Testis (tissue), 3 donors: ENCODE data around the gene CDK5R1. TPM values are rescaled to one million over a fixed set of nuclear protein-coding genes. Genes with fewer than 3 reads are reported as not detected.

Experiments
- DNase-seq: peaks from one replicate; pipeline ENCODE4 v3.0.0-alpha.2; 2019
- H3K27ac ChIP-seq, 2 donors: fragments of 200-600 bp; sonication (generic); one replicate each; pipeline ENCODE4 v1.5.1; 2019
- H3K27me3 ChIP-seq: fragments of 200-600 bp; sonication (generic); one replicate; pipeline ENCODE4 v1.5.1; 2019
- H3K36me3 ChIP-seq: fragments of 200-600 bp; sonication (generic); one replicate; pipeline ENCODE4 v1.5.1; 2017; ENCODE audit warnings: low read depth; ENCODE audit errors: missing control alignments
- H3K4me1 ChIP-seq: fragments of 200-600 bp; sonication (generic); one replicate; pipeline ENCODE4 v1.5.1; 2019
- H3K4me3 ChIP-seq, 2 donors: fragments of 200-600 bp; sonication (generic); one replicate each; pipeline ENCODE4 v1.5.1; 2017 to 2019
- H3K9me3 ChIP-seq: fragments of 200-600 bp; sonication (generic); one replicate; pipeline ENCODE4 v1.5.1; 2017
- POLR2A ChIP-seq: fragments of 450-650 bp; IDR thresholded peaks from one replicate; pipeline ENCODE4 v1.6.1; 2017; ENCODE audit warnings: antibody characterized with exemption, mild to moderate bottlenecking, moderate library complexity
- WGBS, 2 donors: methylation state at CpG; one replicate each; pipeline ENCODE4 v1.1.5; 2018; 5-methylcytosine and 5-hydroxymethylcytosine counted together
- intact Hi-C: fragments of 100-400 bp; cut with DNase I; formaldehyde crosslinking; loops from one replicate; pipeline ENCODE4 v1.15.1; 2023; ENCODE audit warnings: low total_unique reads
- polyA plus RNA-seq: library from polyadenylated mRNA; stranded (reverse); fragments of 350-450 nt; fragmentation: Illumina TruSeq; extraction: RNeasy Lipid Tissue Mini Kit (QIAGEN cat#74804); gene quantifications from one replicate; pipeline ENCODE4 v1.2.3, GENCODE V29; 2014; ENCODE audit warnings: low read depth, low replicate concordance; ENCODE audit not compliant: insufficient read depth
- total RNA-seq, 2 donors: library from RNA; depleted of rRNA; stranded (reverse); fragments of >200 nt; gene quantifications; one replicate each; pipeline ENCODE4 v1.2.3, GENCODE V29; 2016
- TF ChIP-seq, protein P1 (sequence below), 3 experiments: fragments of 450-650 bp in 2 of 3; fragments of 200-600 bp in 1 of 3; sonication (generic) in 1 of 3; IDR thresholded peaks; one replicate each; pipeline ENCODE4 v1.5.1; 2016 to 2019; ENCODE audit warnings: antibody characterized with exemption in 3 of 3, mild to moderate bottlenecking in 2 of 3, moderate library complexity in 1 of 3

The CDK5R1 gene
- total and polyA plus RNA-seq, 3 donors from 2014 or later: 13.2 to 17.0 (median 16.2) TPM

DNA sequence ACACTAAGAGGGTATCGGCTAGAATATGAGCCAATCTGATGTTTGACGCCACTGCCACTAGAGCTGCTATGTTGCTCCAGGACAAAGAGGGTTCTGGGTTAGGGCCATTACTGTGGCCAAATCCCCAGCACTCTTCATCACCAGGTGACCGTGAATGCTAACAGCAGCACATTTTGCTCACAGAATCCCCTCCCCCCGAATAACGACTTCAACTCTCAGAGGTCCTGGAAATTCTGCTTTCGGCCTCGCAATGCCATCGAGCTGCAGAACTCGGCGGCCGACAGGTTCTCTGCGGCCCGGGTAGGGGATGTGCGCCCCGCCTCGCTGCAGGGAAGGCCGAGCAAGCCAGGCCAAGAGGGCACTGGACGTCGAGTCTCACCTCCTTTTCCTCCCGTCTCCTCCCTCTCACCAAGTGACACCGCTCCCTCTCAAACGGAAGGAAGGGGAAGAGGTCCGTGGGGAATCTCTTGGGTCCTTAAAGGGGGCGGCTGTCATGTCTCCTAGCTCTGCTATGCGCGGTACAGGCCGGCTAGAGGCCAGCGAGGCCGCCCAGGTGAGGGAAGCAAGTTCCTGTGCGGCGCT, 31.9 kb downstream of the CDK5R1 start:
- H3K27me3 ChIP-seq: no peaks in the 10 kb centered on the region
- WGBS, 2 donors: 36 to 49% methylated on average over 18 to 31 of the region's 31 CpGs
- H3K27ac ChIP-seq: no peak overlapping the region
- no peaks in the 10 kb centered on the region for H3K9me3 ChIP-seq
- H3K4me1 ChIP-seq: peaks cover 5% of the 10 kb centered on the region
- intact Hi-C loops: no loop called here
- no peak for TF ChIP-seq POLR2A
- TF ChIP-seq, protein P1, sequence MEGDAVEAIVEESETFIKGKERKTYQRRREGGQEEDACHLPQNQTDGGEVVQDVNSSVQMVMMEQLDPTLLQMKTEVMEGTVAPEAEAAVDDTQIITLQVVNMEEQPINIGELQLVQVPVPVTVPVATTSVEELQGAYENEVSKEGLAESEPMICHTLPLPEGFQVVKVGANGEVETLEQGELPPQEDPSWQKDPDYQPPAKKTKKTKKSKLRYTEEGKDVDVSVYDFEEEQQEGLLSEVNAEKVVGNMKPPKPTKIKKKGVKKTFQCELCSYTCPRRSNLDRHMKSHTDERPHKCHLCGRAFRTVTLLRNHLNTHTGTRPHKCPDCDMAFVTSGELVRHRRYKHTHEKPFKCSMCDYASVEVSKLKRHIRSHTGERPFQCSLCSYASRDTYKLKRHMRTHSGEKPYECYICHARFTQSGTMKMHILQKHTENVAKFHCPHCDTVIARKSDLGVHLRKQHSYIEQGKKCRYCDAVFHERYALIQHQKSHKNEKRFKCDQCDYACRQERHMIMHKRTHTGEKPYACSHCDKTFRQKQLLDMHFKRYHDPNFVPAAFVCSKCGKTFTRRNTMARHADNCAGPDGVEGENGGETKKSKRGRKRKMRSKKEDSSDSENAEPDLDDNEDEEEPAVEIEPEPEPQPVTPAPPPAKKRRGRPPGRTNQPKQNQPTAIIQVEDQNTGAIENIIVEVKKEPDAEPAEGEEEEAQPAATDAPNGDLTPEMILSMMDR (IDR thresholded peaks at IDR 0.05): no peak
- no peaks in the 10 kb centered on the region for H3K36me3 ChIP-seq
- DNase-seq: no peak
- peak overlapping the region; percentile 42 to 57 for H3K4me3 ChIP-seq

GRCh38 chr17:32519228-32520103, 32.7 kb downstream of the CDK5R1 start:
- no peaks in the 10 kb centered on the region for H3K36me3 ChIP-seq
- peaks cover 5% of the 10 kb centered on the region for H3K4me1 ChIP-seq
- H3K9me3 ChIP-seq: no peaks in the 10 kb centered on the region
- H3K4me3 ChIP-seq: peak overlapping the region; percentile 42 to 57
- TF ChIP-seq, protein P1 (IDR thresholded peaks at IDR 0.05): no peak
- TF ChIP-seq POLR2A: no peak
- intact Hi-C loops: no loop called here
- 2% methylated on average over 26 to 42 of the region's 61 CpGs for WGBS, 2 donors
- no peak overlapping the region for H3K27ac ChIP-seq
- peak; percentile 32 for DNase-seq
- H3K27me3 ChIP-seq: no peaks in the 10 kb centered on the region

DNA sequence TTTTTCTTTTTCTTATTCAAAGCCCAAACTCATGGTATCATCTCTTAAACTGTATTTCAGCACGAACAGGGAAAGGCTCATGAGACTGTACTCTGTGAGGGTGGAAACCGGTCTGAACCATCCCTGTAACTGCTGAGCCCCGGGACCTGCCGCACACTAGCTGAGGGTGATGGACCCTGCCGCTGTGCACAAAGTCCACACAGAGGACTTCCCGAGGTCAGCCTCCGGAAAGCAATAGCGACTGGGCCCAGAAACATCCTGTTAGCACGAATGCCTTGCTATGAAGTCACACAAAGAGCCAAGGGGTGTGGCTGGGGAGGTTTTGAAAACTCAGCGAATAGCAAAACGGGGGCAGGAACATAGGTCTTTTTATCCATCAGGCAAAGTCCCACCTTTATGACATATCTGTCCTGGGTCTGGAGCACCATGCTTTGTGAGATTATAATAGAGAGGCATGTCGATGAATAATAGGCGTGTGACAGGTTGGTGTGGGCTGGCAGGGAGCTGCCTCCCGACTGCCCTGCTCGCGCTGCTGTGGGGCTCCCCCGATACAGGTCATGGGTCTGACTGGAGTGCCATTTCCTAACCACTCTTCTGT, 33.4 kb downstream of the CDK5R1 start:
- intact Hi-C loops: no loop called here
- peak overlapping the region in 1 of 2 donors; percentile 57 for H3K4me3 ChIP-seq
- H3K27me3 ChIP-seq: no peaks in the 10 kb centered on the region
- no peaks in the 10 kb centered on the region for H3K9me3 ChIP-seq
- no peak for TF ChIP-seq POLR2A
- TF ChIP-seq, protein P1 (IDR thresholded peaks at IDR 0.05): no peak
- WGBS, 2 donors: 29 to 43% methylated on average over 17 of the region's 17 CpGs
- H3K27ac ChIP-seq: no peak overlapping the region
- H3K4me1 ChIP-seq: peaks cover 5% of the 10 kb centered on the region
- H3K36me3 ChIP-seq: no peaks in the 10 kb centered on the region
- DNase-seq: no peak

DNA sequence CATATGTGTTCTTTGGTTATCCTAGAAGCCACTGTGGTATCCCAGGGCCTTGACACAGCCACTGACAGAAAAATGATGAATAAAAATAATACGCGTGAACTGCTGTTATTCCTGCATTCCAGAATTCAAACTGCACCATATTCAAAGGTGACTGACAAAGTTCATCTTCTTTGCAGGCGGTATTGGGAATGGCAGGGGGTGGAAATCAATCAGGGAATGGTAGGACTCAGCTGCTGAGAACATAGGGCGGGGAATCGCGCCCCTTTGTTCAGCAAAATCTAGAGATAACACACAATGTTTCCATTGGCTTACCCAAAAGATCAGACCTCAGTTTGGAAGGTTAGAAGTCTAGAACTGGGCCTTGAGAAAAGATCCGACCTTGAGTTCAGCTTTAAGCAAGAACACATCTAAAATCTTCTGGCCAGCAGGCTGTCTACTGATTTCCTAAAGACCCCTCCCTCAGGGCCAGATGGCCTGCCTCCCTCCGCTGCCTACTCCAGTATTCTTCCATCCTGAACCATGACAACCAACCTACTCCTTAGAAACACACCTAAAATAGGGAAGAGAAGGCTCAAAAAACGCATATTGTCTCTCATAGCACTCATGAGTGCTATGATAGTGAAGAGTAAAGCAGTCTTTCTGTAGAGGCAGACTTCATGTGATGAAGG, 34.1 kb downstream of the CDK5R1 start:
- Histone ChIP-seq H3K4me3 (no peak overlapping the region), H3K9me3 (no peaks in the 10 kb centered on the region), H3K27ac (no peak overlapping the region), H3K36me3 (no peaks in the 10 kb centered on the region), H3K27me3 (no peaks in the 10 kb centered on the region), H3K4me1 (peaks cover 5% of the 10 kb centered on the region)
- WGBS, 2 donors: 70 to 77% methylated on average over 9 of the region's 9 CpGs
- TF ChIP-seq, protein P1 (IDR thresholded peaks at IDR 0.05): no peak
- no peak for TF ChIP-seq POLR2A
- intact Hi-C loops: no loop called here
- no peak for DNase-seq
